HEK293T (cell line): ENCODE measurements around the gene CSTB.

ENCODE experiments used
- CTCF ChIA-PET: fragments of 350-600 bp; formaldehyde crosslinking; extraction: SDS; loops from one replicate; lab custom pipeline; 2021; ENCODE audit warnings: antibody characterized with exemption, inconsistent platforms; lab: Yijun Ruan, JAX
- POLR2A ChIA-PET: fragments of 350-600 bp; formaldehyde crosslinking; extraction: SDS; loops from one replicate; lab custom pipeline; 2020; ENCODE audit warnings: antibody characterized with exemption, inconsistent platforms; lab: Yijun Ruan, JAX
- DNase-seq: peaks from one replicate; pipeline ENCODE4 v3.0.0; 2012; ENCODE audit warnings: mixed read lengths; ENCODE audit errors: extremely low spot score
- ARNT ChIP-seq: fragments of 450-650 bp; IDR thresholded peaks from 2 replicates; pipeline ENCODE4 v1.6.1; 2017; ENCODE audit warnings: mild to moderate bottlenecking
- BHLHE40 ChIP-seq: fragments of 450-650 bp; IDR thresholded peaks from 2 replicates; pipeline ENCODE4 v1.6.1; 2016; ENCODE audit warnings: mild to moderate bottlenecking, moderate library complexity, borderline replicate concordance
- CTBP1 ChIP-seq: fragments of 450-650 bp; IDR thresholded peaks from 2 replicates; pipeline ENCODE4 v1.6.1; 2016; ENCODE audit warnings: borderline replicate concordance
- ELF4 ChIP-seq: fragments of 450-650 bp; IDR thresholded peaks from 2 replicates; pipeline ENCODE4 v1.6.1; 2017; ENCODE audit warnings: antibody characterized with exemption
- FOXA1 ChIP-seq: fragments of 450-650 bp; IDR thresholded peaks from 2 replicates; pipeline ENCODE4 v1.6.1; 2016; ENCODE audit warnings: mild to moderate bottlenecking
- FOXK2 ChIP-seq: fragments of 450-650 bp; IDR thresholded peaks from 2 replicates; pipeline ENCODE4 v1.6.1; 2016; ENCODE audit warnings: mild to moderate bottlenecking
- FOXM1 ChIP-seq: fragments of 450-650 bp; IDR thresholded peaks from 2 replicates; pipeline ENCODE4 v1.6.1; 2017; ENCODE audit warnings: mild to moderate bottlenecking, borderline replicate concordance
- HDGF ChIP-seq: fragments of 450-650 bp; IDR thresholded peaks from 2 replicates; pipeline ENCODE4 v1.6.1; 2017; ENCODE audit warnings: antibody characterized with exemption, borderline replicate concordance
- L3MBTL2 ChIP-seq: fragments of 450-650 bp; conservative IDR thresholded peaks from 2 replicates; pipeline ENCODE4 v1.6.1; 2016; ENCODE audit warnings: mild to moderate bottlenecking
- LEF1 ChIP-seq: fragments of 450-650 bp; IDR thresholded peaks from 2 replicates; pipeline ENCODE4 v1.6.1; 2017; ENCODE audit warnings: mild to moderate bottlenecking, borderline replicate concordance
- NFRKB ChIP-seq: fragments of 450-650 bp; IDR thresholded peaks from 2 replicates; pipeline ENCODE4 v1.6.1; 2016; ENCODE audit warnings: mild to moderate bottlenecking, moderate library complexity
- PKNOX1 ChIP-seq: fragments of 450-650 bp; IDR thresholded peaks from 2 replicates; pipeline ENCODE4 v1.6.1; 2016
- SP1 ChIP-seq: fragments of 450-650 bp; IDR thresholded peaks from 2 replicates; pipeline ENCODE4 v1.6.1; 2017
- SUZ12 ChIP-seq: fragments of 450-650 bp; IDR thresholded peaks from 2 replicates; pipeline ENCODE4 v1.6.1; 2016; ENCODE audit warnings: mild to moderate bottlenecking
- TARDBP ChIP-seq: fragments of 450-650 bp; IDR thresholded peaks from 2 replicates; pipeline ENCODE4 v1.6.1; 2016
- ZNF384 ChIP-seq: fragments of 450-650 bp; IDR thresholded peaks from 2 replicates; pipeline ENCODE4 v1.6.1; 2016

CSTB gene

GRCh38 chr21:43734131-43734927 lies 41.8 kb downstream of the CSTB start:
- no peak for DNase-seq
- ChIA-PET CTCF (no interaction called here), POLR2A (no interaction called here)
- no peak for TF ChIP-seq FOXM1
- TF ChIP-seq NFRKB: no peak
- no peak for TF ChIP-seq SP1
- TF ChIP-seq PKNOX1: no peak
- TF ChIP-seq LEF1: no peak
- TF ChIP-seq HDGF: no peak

- TF ChIP-seq ARNT (no peak), SP1 (no peak), ZNF384 (no peak), BHLHE40 (no peak), LEF1 (no peak), NFRKB (no peak), L3MBTL2 (no peak)
- ChIA-PET CTCF (no interaction called here), POLR2A (no interaction called here)
- DNase-seq: no peak
Measured at GRCh38 chr21:43733529-43734071, 42.5 kb downstream of the CSTB start.

- CTCF ChIA-PET: no interaction called here
- TF ChIP-seq FOXK2: no peak
- TF ChIP-seq BHLHE40: no peak
- TF ChIP-seq ARNT: no peak
- TF ChIP-seq PKNOX1: no peak
- TF ChIP-seq NFRKB: no peak
- TF ChIP-seq LEF1: no peak
- TF ChIP-seq SUZ12: no peak
- TF ChIP-seq SP1: no peak
- no peak for TF ChIP-seq ELF4
- TF ChIP-seq CTBP1: no peak
- TF ChIP-seq ZNF384: no peak
- no peak for TF ChIP-seq FOXM1
- no peak for TF ChIP-seq TARDBP
- TF ChIP-seq L3MBTL2: no peak
- TF ChIP-seq FOXA1: no peak
- TF ChIP-seq HDGF: no peak
- no peak for DNase-seq
- POLR2A ChIA-PET: interaction anchor here (1.2 kb wide), 1 partner anchor 14 kb away, joined by 3 read pairs; the partner anchor contains the start of gene PDXK
Measured at GRCh38 chr21:43733060-43733459, 43.0 kb downstream of the CSTB start.

- POLR2A ChIA-PET: interaction anchor here (1.2 kb wide), 1 partner anchor 13 kb away, joined by 3 read pairs; the partner anchor contains the start of gene PDXK
- CTCF ChIA-PET: no interaction called here
- TF ChIP-seq ARNT (no peak), FOXK2 (no peak)
- no peak for DNase-seq
Measured at GRCh38 chr21:43731891-43732711, 44.0 kb downstream of the CSTB start.

- ChIA-PET POLR2A (no interaction called here), CTCF (no interaction called here)
- no peak for DNase-seq
- TF ChIP-seq PKNOX1 (no peak), TARDBP (no peak), ZNF384 (no peak), L3MBTL2 (no peak)
Measured at GRCh38 chr21:43731476-43731875, 44.6 kb downstream of the CSTB start.
